ENCODE results near the gene COX14. TPM values are rescaled to one million over a fixed set of nuclear protein-coding genes. Genes with fewer than 3 reads are reported as not detected.
"Not testable (repeated sequence)": the region's sequence is repeated elsewhere in the genome, so short reads cannot be mapped to it uniquely, and the experiment has no call there.

Gene COX14
- 85.6 and 98.6 TPM in 2 replicates for total RNA-seq (2014; rRNA removed; shearing (Covaris generic))

- DNase-seq (ENCODE audit: low spot score) = peak; percentile 99
These were observed at the start of gene COX14 for GRCh38 chr12:50111693-50112455. TSS of gene COX14 (plus strand) at chr12:50112236. CDS start at chr12:50120044, 7,808 bp downstream.

GRCh38 chr12:50062728-50063460 lies 49.1 kb upstream of the COX14 start:
- no peak for DNase-seq (ENCODE audit: low spot score)

GRCh38 chr12:50065726-50066310 lies 46.2 kb upstream of the COX14 start:
- DNase-seq (ENCODE audit: low spot score) = no peak

GRCh38 chr12:50066402-50066801 lies 45.6 kb upstream of the COX14 start:
- DNase-seq (ENCODE audit: low spot score) = no peak

- DNase-seq (ENCODE audit: low spot score) = no peak
These were observed 43.0 kb upstream of the COX14 start for GRCh38 chr12:50069069-50069468.

GRCh38 chr12:50069539-50069938 lies 42.5 kb upstream of the COX14 start:
- no peak for DNase-seq (ENCODE audit: low spot score)

GRCh38 chr12:50070314-50071060 lies 41.5 kb upstream of the COX14 start:
- peak; percentile 86 for DNase-seq (ENCODE audit: low spot score)

- no peak for DNase-seq (ENCODE audit: low spot score)
These were observed 39.7 kb upstream of the COX14 start for GRCh38 chr12:50072198-50072907.

GRCh38 chr12:50073206-50073605 lies 38.8 kb upstream of the COX14 start:
- peak; percentile 46 for DNase-seq (ENCODE audit: low spot score)

GRCh38 chr12:50073712-50074111 lies 38.3 kb upstream of the COX14 start:
- DNase-seq (ENCODE audit: low spot score) = no peak

- peak; percentile 90 for DNase-seq (ENCODE audit: low spot score)
These were observed 36.9 kb upstream of the COX14 start for GRCh38 chr12:50074936-50075807.

- DNase-seq (ENCODE audit: low spot score) = no peak
These were observed 36.2 kb upstream of the COX14 start for GRCh38 chr12:50075808-50076170.

GRCh38 chr12:50077099-50077498 lies 34.9 kb upstream of the COX14 start:
- DNase-seq (ENCODE audit: low spot score) = no peak

- no peak for DNase-seq (ENCODE audit: low spot score)
These were observed 33.8 kb upstream of the COX14 start for GRCh38 chr12:50078281-50078680.

GRCh38 chr12:50079771-50080170 lies 32.3 kb upstream of the COX14 start:
- no peak for DNase-seq (ENCODE audit: low spot score)

GRCh38 chr12:50081096-50081808 lies 30.8 kb upstream of the COX14 start:
- no peak for DNase-seq (ENCODE audit: low spot score)

GRCh38 chr12:50082644-50083043 lies 29.4 kb upstream of the COX14 start:
- peak; percentile 67 for DNase-seq (ENCODE audit: low spot score)

GRCh38 chr12:50083301-50083700 lies 28.7 kb upstream of the COX14 start:
- no peak for DNase-seq (ENCODE audit: low spot score)

- DNase-seq (ENCODE audit: low spot score) = not testable (repeated sequence)
These were observed 27.6 kb upstream of the COX14 start for GRCh38 chr12:50084409-50084774.

Measured in HT-29 (cell line).